NT2/D1 (cell line): Measurements from ENCODE around the gene CDK15.

Experiments
- YY1 ChIP-seq: IDR thresholded peaks from 2 replicates; pipeline ENCODE4 v1.6.1; 2011; ENCODE audit not compliant: insufficient read length, insufficient read depth
- ZNF274 ChIP-seq: IDR thresholded peaks from 2 replicates; pipeline ENCODE4 v1.6.1; 2011; ENCODE audit warnings: mild to moderate bottlenecking, low read depth, low read length

- TF ChIP-seq ZNF274 (no peak), YY1 (no peak)
Measured at GRCh38 chr2:201796478-201796865, 9.9 kb upstream of the CDK15 start.
